Measurements from ENCODE around the gene UNCX. TPM values are rescaled to one million over a fixed set of nuclear protein-coding genes. Genes with fewer than 3 reads are reported as not detected.

The UNCX gene
- total RNA-seq, 2 donors from 2014 or later: not detected

DNA sequence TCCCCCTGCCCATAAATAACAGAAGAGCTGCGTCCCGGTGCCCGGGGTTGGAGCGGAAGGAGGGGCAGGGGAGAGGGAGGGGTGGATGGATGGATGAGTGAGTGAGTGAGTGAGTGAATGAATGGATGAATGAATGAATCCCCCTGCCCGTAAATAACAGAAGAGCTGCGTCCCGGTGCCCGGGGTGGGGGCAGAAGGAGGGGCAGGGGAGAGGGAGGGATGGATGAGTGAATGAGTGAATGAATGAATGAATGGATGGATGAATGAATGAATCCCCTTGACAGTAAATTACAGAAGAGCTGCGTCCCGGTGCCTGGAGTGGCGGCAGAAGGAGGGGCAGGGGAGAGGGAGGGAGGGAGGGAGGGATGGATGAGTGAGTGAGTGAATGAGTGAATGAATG, 7.6 kb upstream of the UNCX start:
- Histone ChIP-seq H3K36me3 (no peaks in the 10 kb centered on the region), H3K27ac (no peak overlapping the region), H3K4me3 (no peak overlapping the region), H3K9me3 (no peaks in the 10 kb centered on the region), H3K4me1 (replicated peaks) (no peaks in the 10 kb centered on the region), H3K27me3 (replicated peaks; ENCODE audit: insufficient read depth) (peaks cover 61% of the 10 kb centered on the region)
- intact Hi-C loops (cut with DNase I): loop anchor here (5.0 kb wide), 1 partner anchor 247 kb away; no protein-coding TSS in a partner anchor
- no peak for DNase-seq (ENCODE audit: low spot score)
- WGBS: 3% methylated on average over 11 of the region's 11 CpGs
- TF ChIP-seq, protein P1, sequence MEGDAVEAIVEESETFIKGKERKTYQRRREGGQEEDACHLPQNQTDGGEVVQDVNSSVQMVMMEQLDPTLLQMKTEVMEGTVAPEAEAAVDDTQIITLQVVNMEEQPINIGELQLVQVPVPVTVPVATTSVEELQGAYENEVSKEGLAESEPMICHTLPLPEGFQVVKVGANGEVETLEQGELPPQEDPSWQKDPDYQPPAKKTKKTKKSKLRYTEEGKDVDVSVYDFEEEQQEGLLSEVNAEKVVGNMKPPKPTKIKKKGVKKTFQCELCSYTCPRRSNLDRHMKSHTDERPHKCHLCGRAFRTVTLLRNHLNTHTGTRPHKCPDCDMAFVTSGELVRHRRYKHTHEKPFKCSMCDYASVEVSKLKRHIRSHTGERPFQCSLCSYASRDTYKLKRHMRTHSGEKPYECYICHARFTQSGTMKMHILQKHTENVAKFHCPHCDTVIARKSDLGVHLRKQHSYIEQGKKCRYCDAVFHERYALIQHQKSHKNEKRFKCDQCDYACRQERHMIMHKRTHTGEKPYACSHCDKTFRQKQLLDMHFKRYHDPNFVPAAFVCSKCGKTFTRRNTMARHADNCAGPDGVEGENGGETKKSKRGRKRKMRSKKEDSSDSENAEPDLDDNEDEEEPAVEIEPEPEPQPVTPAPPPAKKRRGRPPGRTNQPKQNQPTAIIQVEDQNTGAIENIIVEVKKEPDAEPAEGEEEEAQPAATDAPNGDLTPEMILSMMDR (IDR thresholded peaks at IDR 0.05): no peak
- TF ChIP-seq POLR2AphosphoS5 (IDR thresholded peaks at IDR 0.05) (no peak), POLR2A (IDR thresholded peaks at IDR 0.05) (no peak)

DNA sequence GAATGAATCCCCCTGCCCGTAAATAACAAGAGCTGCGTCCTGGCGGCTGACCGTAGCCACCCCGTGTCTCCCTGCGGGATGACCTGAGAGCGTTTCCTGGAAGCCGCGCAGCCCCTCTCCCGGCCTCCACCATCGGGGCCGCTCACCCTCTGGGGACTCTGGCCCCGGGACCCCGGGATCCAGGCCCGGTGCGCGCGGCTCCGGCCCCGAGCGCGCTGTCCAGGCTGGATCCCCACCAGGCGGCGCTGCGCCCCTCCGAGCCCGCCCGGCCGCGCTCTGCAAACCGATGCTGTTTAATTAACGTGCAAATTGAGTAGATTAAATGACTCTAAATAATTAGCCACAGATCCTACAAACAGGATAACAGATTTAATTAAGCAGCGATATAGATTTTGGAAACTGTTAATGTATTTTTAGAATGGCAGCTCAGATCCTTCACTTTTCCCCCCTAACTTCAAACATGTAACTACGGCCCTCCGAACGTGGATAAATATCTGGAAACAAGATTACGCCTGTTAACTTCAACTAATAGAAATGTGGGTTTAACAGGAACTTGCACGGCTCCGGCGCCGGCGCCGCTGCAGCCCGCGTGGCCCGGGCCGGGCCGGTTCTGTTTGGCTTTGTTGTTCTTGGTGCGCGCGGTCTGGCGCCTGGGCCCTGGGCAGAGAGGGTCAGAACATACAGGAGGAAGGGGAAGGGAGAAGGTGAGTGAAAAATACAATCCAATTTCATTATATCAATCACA, 7.1 kb upstream of the UNCX start:
- no peak for TF ChIP-seq POLR2A (IDR thresholded peaks at IDR 0.05)
- TF ChIP-seq POLR2AphosphoS5 (IDR thresholded peaks at IDR 0.05): no peak
- TF ChIP-seq, protein P1 (IDR thresholded peaks at IDR 0.05): peak; percentile 54 to 70 (median 62)
- H3K27ac ChIP-seq: no peak overlapping the region
- H3K4me1 ChIP-seq (replicated peaks): no peaks in the 10 kb centered on the region
- intact Hi-C loops (cut with DNase I): loop anchor here (5.0 kb wide), 1 partner anchor 247 kb away; no protein-coding TSS in a partner anchor
- H3K36me3 ChIP-seq: no peaks in the 10 kb centered on the region
- DNase-seq (ENCODE audit: low spot score): no peak
- H3K27me3 ChIP-seq (replicated peaks; ENCODE audit: insufficient read depth): peaks cover 66% of the 10 kb centered on the region
- no peaks in the 10 kb centered on the region for H3K9me3 ChIP-seq
- 10% methylated on average over 52 of the region's 52 CpGs for whole genome bisulfite sequencing
- no peak overlapping the region for H3K4me3 ChIP-seq

DNA sequence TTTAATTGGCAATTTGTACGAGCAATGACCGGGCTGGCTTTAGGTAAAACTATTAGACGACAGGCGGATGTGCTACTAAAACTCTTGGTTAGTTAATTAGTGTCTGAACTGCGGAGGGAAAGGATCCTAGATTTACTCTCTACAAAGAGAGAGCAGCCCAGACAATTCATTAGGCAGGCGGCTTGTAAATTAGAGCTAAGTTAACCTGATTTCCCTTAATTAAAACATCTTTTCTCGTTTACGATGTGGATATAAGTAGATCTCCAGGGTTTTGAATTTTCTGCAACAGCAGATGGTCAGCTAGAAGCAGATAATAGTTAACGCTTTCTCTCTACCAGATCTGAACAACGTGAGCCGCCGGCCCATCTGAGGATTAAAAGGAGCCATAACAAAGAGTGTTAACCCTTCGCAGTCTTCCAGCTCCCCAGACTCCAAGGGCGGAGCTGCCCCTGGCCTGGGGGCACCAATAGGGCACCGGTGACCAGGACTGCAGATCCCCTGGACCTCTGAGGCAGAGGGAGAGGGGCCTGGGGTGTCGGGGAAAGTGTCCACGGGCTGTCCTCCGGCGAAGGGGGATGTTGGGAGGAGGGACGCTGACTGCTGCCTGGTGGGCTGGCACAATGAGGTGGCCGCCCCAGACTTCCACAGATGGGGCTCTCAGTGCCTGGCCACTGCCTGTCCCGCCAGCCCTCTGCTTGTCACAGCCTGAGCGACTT, 6.3 kb upstream of the UNCX start:
- peaks cover 73% of the 10 kb centered on the region for H3K27me3 ChIP-seq (replicated peaks; ENCODE audit: insufficient read depth)
- TF ChIP-seq POLR2AphosphoS5 (IDR thresholded peaks at IDR 0.05) (no peak), POLR2A (IDR thresholded peaks at IDR 0.05) (no peak)
- TF ChIP-seq, protein P1 (IDR thresholded peaks at IDR 0.05): no peak
- H3K36me3 ChIP-seq: no peaks in the 10 kb centered on the region
- H3K27ac ChIP-seq: no peak overlapping the region
- 33% methylated on average over 23 of the region's 23 CpGs for WGBS
- DNase-seq (ENCODE audit: low spot score): no peak
- no peaks in the 10 kb centered on the region for H3K4me1 ChIP-seq (replicated peaks)
- no peaks in the 10 kb centered on the region for H3K9me3 ChIP-seq
- H3K4me3 ChIP-seq: no peak overlapping the region
- intact Hi-C loops (cut with DNase I): loop anchor here (5.0 kb wide), 1 partner anchor 246 kb away; no protein-coding TSS in a partner anchor

DNA sequence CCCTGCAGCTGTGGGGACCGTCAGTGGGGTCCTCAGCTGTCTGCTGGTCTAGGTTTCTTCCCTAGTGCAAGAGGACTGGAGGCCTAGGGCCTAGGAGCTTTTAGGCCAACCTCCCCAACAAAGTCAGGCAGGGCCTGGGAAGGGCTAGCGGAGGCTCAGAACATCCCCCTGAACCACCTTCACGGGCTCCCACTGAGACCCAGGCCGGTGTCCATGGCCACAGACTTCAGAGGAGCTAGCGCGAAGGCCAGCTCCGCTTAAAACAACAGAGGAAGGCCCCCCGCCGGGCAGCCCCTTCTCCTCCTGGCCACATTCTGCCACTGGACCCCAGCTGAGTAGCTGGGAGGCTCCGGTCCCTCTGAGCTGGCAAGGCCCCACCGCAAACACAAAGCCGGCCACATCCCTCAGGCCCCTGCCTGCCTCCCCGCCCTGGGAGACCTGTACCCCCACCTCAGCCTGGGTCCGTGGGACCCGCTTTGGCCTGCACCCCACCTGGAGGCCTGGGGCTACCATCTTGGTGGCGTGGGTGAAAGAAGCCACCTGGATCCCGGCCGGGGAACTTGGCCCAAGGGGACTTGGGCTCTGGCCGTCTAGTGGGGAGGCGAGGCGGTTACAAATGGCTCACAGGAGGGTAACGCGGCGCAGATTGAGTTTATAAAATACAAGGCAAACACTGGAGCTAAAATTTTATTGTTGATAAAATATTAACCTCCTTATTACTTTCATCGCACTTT, 5.4 kb upstream of the UNCX start:
- no peak overlapping the region for H3K27ac ChIP-seq
- no peak overlapping the region for H3K4me3 ChIP-seq
- no peaks in the 10 kb centered on the region for H3K36me3 ChIP-seq
- no peaks in the 10 kb centered on the region for H3K9me3 ChIP-seq
- peaks cover 80% of the 10 kb centered on the region for H3K27me3 ChIP-seq (replicated peaks; ENCODE audit: insufficient read depth)
- TF ChIP-seq POLR2A (IDR thresholded peaks at IDR 0.05) (no peak), POLR2AphosphoS5 (IDR thresholded peaks at IDR 0.05) (no peak)
- TF ChIP-seq, protein P1 (IDR thresholded peaks at IDR 0.05): no peak
- H3K4me1 ChIP-seq (replicated peaks): no peaks in the 10 kb centered on the region
- intact Hi-C loops (cut with DNase I): loop anchor here (5.0 kb wide), 1 partner anchor 245 kb away; no protein-coding TSS in a partner anchor
- WGBS: 37% methylated on average over 25 of the region's 25 CpGs
- no peak for DNase-seq (ENCODE audit: low spot score)
